Measurements from ENCODE around the gene VKORC1L1.
"Not testable (repeated sequence)": the region's sequence is repeated elsewhere in the genome, so short reads cannot be mapped to it uniquely, and the experiment has no call there.

Gene VKORC1L1

DNA sequence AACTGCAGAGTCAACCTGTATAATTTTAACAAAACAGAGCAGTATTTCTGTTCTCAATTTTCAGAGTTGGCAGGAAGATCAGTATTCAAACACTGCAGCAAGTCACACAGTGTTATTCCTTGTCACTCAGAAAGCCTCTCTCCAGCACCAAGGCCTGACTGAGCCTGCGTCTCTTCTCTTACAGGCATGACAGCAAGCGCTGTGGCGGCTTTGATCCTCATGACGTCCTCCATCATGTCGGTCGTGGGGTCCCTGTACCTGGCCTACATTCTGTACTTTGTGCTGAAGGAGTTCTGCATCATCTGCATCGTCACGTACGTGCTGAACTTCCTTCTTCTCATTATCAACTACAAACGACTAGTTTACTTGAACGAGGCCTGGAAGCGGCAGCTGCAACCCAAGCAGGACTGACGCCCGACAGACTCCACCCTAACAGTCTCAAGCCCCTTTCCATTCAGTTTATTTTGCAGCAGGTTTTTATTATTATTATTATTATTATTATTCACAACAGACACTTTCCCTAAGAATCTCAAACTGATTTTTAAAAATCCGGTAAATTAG lies 81.1 kb downstream of the VKORC1L1 start:
- no peak overlapping the region for H3K4me3 ChIP-seq (ENCODE audit: low read length)
- no peak for TF ChIP-seq ZNF274 (IDR thresholded peaks at IDR 0.05; ENCODE audit: low read depth, low read length)

GRCh38 chr7:65955718-65956117 lies 82.8 kb downstream of the VKORC1L1 start:
- no peak overlapping the region for H3K4me3 ChIP-seq (ENCODE audit: low read length)
- TF ChIP-seq ZNF274 (IDR thresholded peaks at IDR 0.05; ENCODE audit: low read depth, low read length): no peak

GRCh38 chr7:65960351-65961074 lies 87.6 kb downstream of the VKORC1L1 start:
- no peak overlapping the region for H3K4me3 ChIP-seq (ENCODE audit: low read length)
- no peak for TF ChIP-seq ZNF274 (IDR thresholded peaks at IDR 0.05; ENCODE audit: low read depth, low read length)

DNA sequence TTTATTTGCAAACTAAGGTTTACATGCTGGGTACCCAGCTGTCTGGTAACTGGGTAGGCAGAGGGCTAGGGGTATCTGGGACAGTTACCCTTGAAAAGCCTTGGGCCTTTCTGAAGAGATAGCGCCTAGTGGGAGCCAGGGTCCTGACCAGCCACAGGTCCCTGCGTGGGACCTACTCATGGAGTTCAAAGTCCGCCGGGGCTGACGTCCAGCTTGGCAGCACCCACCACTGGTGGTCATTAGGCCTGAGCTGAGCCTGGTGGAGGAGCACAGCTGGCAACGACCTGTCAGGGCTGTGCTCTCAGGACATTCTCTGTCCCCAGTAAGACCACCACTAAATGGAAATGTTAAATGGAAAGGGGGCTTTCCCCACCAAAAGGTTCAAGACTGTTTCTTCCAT lies 89.2 kb downstream of the VKORC1L1 start:
- H3K4me3 ChIP-seq (ENCODE audit: low read length): no peak overlapping the region
- no peak for TF ChIP-seq ZNF274 (IDR thresholded peaks at IDR 0.05; ENCODE audit: low read depth, low read length)

GRCh38 chr7:65964671-65965070 lies 91.8 kb downstream of the VKORC1L1 start:
- H3K4me3 ChIP-seq (ENCODE audit: low read length): not testable (repeated sequence)

DNA sequence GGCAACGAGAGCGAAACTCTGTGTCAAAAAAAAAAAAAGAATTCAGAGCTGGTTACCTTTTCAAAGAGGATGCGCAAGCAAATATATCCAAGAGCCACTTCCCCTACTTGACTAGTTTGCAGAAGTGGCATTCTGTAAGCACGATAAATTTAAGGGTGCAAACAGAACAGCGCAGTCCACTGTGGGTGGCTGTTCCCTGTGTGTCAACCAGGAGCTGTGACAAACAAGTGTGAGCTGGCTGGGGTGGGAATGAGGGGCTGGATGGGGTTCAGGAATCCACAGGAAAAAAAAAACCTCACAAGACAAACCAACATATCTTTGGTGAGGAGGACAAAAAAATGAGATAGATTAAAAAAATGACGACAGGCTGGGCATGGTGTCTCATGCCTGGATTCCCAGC lies 93.3 kb downstream of the VKORC1L1 start:
- H3K4me3 ChIP-seq (ENCODE audit: low read length): no peak overlapping the region
- no peak for TF ChIP-seq ZNF274 (IDR thresholded peaks at IDR 0.05; ENCODE audit: low read depth, low read length)

- TF ChIP-seq ZNF274 (IDR thresholded peaks at IDR 0.05; ENCODE audit: low read depth, low read length): no peak
- no peak overlapping the region for H3K4me3 ChIP-seq (ENCODE audit: low read length)
Measured at GRCh38 chr7:65967361-65968155, 94.7 kb downstream of the VKORC1L1 start.

DNA sequence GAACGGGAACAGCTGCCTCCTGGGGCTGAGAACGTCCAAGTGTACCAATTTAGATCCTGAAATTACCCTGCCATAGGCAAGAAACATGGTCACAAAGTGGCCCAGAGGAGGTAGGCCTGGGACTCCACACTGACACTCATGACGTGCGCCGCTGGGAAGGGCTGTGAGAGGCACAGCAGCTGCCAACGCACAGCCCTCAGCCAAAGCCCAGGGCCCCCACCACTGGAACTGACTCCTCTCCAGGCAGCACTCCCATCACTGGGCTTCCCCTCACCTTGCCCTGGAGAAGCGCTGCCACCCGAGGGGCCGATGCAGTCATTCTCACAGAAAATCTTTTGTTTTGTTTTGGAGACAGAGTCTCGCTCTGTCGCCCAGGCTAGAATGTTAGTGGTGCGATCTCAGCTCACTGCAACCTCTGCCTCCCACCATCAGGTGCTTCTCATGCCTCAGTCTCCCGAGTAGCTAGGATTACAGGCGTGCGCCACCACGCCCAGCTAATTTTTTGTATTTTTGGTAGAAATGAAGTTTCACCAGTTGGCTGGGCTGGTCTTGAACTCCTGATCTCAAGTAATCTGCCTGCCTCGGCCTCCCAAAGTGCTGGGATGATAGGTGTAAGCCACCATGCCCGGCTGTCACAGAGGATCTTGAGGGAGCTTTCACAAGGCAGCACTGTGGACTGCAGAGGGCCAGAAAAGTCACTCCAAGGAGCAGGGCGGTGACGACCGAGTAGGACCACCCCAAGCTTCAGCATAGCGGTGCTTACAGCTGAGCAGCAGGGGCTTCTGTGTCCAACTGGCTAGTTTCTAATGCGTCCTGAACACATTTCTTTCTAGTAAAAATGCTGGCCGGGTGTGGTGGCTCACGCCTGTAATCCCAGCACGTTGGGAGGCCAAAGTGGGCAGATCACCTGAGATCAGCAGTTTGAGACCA lies 95.6 kb downstream of the VKORC1L1 start:
- H3K4me3 ChIP-seq (ENCODE audit: low read length): no peak overlapping the region
- no peak for TF ChIP-seq ZNF274 (IDR thresholded peaks at IDR 0.05; ENCODE audit: low read depth, low read length)

DNA sequence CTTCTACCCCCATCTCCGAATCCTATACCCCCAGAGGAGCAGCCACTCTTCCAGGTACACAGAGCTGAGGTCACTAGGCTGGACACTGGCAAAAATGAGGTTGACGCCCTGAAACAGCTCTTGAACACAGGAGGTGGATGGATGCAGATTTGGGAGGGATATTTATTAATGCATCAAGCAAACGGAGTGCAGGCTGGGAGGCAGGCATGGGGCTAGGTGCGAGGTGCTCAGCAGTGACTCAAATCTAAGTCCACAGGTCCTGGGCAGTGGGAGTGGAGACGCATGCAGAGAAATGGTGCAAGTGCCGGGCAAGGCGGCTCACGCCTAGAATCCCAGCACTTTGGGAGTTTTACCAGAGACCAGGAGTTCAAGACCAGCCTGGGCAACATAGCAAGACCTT lies 98.1 kb downstream of the VKORC1L1 start:
- H3K4me3 ChIP-seq (ENCODE audit: low read length): no peak overlapping the region
- TF ChIP-seq ZNF274 (IDR thresholded peaks at IDR 0.05; ENCODE audit: low read depth, low read length): no peak

DNA sequence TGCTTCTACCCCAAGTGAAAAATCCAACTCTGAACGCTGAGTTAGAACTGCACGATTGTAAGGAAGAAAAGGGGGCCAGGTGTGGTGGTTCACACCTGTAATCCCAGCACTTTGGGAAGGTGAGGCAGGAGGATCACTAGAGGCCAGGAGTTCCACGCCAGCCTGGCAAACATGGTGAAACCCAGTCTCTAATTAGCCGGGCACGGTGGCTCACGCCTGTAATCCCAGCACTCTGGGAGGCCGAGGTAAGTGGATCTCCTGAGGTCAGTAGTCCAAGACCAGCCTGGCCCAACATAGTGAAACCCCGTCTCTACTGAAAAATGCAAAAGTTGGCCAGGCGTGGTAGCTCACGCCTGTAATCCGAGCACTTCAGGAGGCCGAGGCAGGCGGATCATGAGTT lies 100.1 kb downstream of the VKORC1L1 start:
- no peak overlapping the region for H3K4me3 ChIP-seq (ENCODE audit: low read length)
- no peak for TF ChIP-seq ZNF274 (IDR thresholded peaks at IDR 0.05; ENCODE audit: low read depth, low read length)

GRCh38 chr7:65974191-65974801 lies 101.4 kb downstream of the VKORC1L1 start:
- TF ChIP-seq ZNF274 (IDR thresholded peaks at IDR 0.05; ENCODE audit: low read depth, low read length): no peak
- H3K4me3 ChIP-seq (ENCODE audit: low read length): no peak overlapping the region

- no peak overlapping the region for H3K4me3 ChIP-seq (ENCODE audit: low read length)
- no peak for TF ChIP-seq ZNF274 (IDR thresholded peaks at IDR 0.05; ENCODE audit: low read depth, low read length)
Measured at GRCh38 chr7:65974876-65975275, 102.0 kb downstream of the VKORC1L1 start.

DNA sequence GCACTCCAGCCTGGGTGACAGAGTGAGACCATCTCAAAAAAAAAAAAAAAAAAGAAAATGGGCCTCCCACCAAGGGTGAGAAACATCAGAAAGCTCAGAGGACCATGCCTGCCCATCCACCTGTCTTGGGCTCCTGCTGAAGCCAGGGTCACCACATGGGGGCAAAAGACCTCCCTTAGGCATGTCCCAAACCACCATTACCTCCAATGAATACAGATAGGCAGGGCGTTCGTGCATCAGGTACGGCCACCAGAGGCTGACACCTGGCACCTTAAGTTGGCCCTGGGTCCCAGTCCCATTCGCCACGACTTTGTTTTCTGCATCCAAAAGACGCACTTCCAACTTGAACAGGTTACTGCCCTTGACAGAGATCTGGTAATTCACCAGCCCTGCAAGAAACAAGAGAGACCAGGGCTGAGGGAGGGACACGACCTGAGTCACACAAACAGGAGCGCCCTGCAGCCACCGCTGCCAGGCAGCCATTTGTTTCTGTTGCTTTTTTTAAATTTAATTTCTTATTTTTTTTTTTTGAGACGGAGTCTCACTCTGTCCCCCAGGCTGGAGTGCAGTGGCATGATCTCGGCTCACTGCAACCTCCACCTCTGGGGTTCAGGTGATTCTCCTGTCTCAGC lies 103.1 kb downstream of the VKORC1L1 start:
- H3K4me3 ChIP-seq (ENCODE audit: low read length): no peak overlapping the region
- no peak for TF ChIP-seq ZNF274 (IDR thresholded peaks at IDR 0.05; ENCODE audit: low read depth, low read length)

All from GM08714 (cell line).